ENCODE data around the gene TMEM222.
"Not testable (repeated sequence)": the region's sequence is repeated elsewhere in the genome, so short reads cannot be mapped to it uniquely, and the experiment has no call there.

Gene TMEM222

GRCh38 chr1:27377760-27378495 lies 56.0 kb downstream of the TMEM222 start:
- Mint-ChIP-seq H3K4me1 (ENCODE audit: low read depth) (no peaks in the 10 kb centered on the region), H3K27ac (no peak overlapping the region), H3K4me3 (no peak overlapping the region)

GRCh38 chr1:27379564-27380122 lies 57.7 kb downstream of the TMEM222 start:
- Mint-ChIP-seq H3K27me3 (ENCODE audit: low read depth) (peaks cover 8% of the 10 kb centered on the region), H3K36me3 (ENCODE audit: low read depth) (no peaks in the 10 kb centered on the region), H3K9me3 (no peaks in the 10 kb centered on the region), H3K4me1 (ENCODE audit: low read depth) (no peaks in the 10 kb centered on the region), H3K27ac (no peak overlapping the region), H3K4me3 (no peak overlapping the region)
- no peak for DNase-seq (ENCODE audit: low spot score)

More at GRCh38 chr1:27377760-27378495, 56.0 kb downstream of the TMEM222 start:
- no peaks in the 10 kb centered on the region for H3K9me3 Mint-ChIP-seq
- H3K36me3 Mint-ChIP-seq (ENCODE audit: low read depth): no peaks in the 10 kb centered on the region
- H3K27me3 Mint-ChIP-seq (ENCODE audit: low read depth): peaks cover 8% of the 10 kb centered on the region
- no peak for DNase-seq (ENCODE audit: low spot score)

- H3K27me3 Mint-ChIP-seq (ENCODE audit: low read depth): peaks cover 8% of the 10 kb centered on the region
- H3K9me3 Mint-ChIP-seq: no peaks in the 10 kb centered on the region
- DNase-seq (ENCODE audit: low spot score): no peak
- H3K4me3 Mint-ChIP-seq: no peak overlapping the region
- no peaks in the 10 kb centered on the region for H3K36me3 Mint-ChIP-seq (ENCODE audit: low read depth)
- H3K27ac Mint-ChIP-seq: no peak overlapping the region
- H3K4me1 Mint-ChIP-seq (ENCODE audit: low read depth): no peaks in the 10 kb centered on the region
These were observed 58.3 kb downstream of the TMEM222 start for GRCh38 chr1:27380224-27380623.

GRCh38 chr1:27380766-27381733 lies 59.1 kb downstream of the TMEM222 start:
- Mint-ChIP-seq H3K27ac (no peak overlapping the region), H3K9me3 (no peaks in the 10 kb centered on the region), H3K36me3 (ENCODE audit: low read depth) (no peaks in the 10 kb centered on the region), H3K4me3 (no peak overlapping the region), H3K4me1 (ENCODE audit: low read depth) (no peaks in the 10 kb centered on the region), H3K27me3 (ENCODE audit: low read depth) (peaks cover 9% of the 10 kb centered on the region)
- no peak for DNase-seq (ENCODE audit: low spot score)

- no peaks in the 10 kb centered on the region for H3K9me3 Mint-ChIP-seq
- DNase-seq (ENCODE audit: low spot score): no peak
- no peaks in the 10 kb centered on the region for H3K36me3 Mint-ChIP-seq (ENCODE audit: low read depth)
- H3K27me3 Mint-ChIP-seq (ENCODE audit: low read depth): peaks cover 14% of the 10 kb centered on the region
- no peak overlapping the region for H3K4me3 Mint-ChIP-seq
- H3K4me1 Mint-ChIP-seq (ENCODE audit: low read depth): no peaks in the 10 kb centered on the region
- H3K27ac Mint-ChIP-seq: no peak overlapping the region
These were observed 60.2 kb downstream of the TMEM222 start for GRCh38 chr1:27381969-27382762.

GRCh38 chr1:27383039-27383605 lies 61.2 kb downstream of the TMEM222 start, which contains the start of gene CD164L2:
Gene CD164L2 (minus strand): TSS chr1:27383333. CDS start chr1:27383239, 94 bp downstream.
- H3K9me3 Mint-ChIP-seq: no peaks in the 10 kb centered on the region
- no peaks in the 10 kb centered on the region for H3K36me3 Mint-ChIP-seq (ENCODE audit: low read depth)
- no peak within 1 kb of the TSS for H3K27ac Mint-ChIP-seq
- peaks cover 14% of the 10 kb centered on the region for H3K27me3 Mint-ChIP-seq (ENCODE audit: low read depth)
- no peaks in the 10 kb centered on the region for H3K4me1 Mint-ChIP-seq (ENCODE audit: low read depth)
- no peak within 1 kb of the TSS for H3K4me3 Mint-ChIP-seq
- no peak for DNase-seq (ENCODE audit: low spot score)

- H3K4me1 Mint-ChIP-seq (ENCODE audit: low read depth): no peaks in the 10 kb centered on the region
These were observed 61.7 kb downstream of the TMEM222 start for GRCh38 chr1:27383661-27384060.

GRCh38 chr1:27384797-27385196 lies 62.8 kb downstream of the TMEM222 start:
- DNase-seq (ENCODE audit: low spot score); H3K9me3 Mint-ChIP-seq; H3K4me3 Mint-ChIP-seq; H3K27ac Mint-ChIP-seq; H3K36me3 Mint-ChIP-seq (ENCODE audit: low read depth); H3K4me1 Mint-ChIP-seq (ENCODE audit: low read depth): not testable (repeated sequence)
- H3K27me3 Mint-ChIP-seq (ENCODE audit: low read depth): peaks cover 17% of the 10 kb centered on the region

More at GRCh38 chr1:27383661-27384060, 61.7 kb downstream of the TMEM222 start:
- H3K27me3 Mint-ChIP-seq (ENCODE audit: low read depth): peaks cover 17% of the 10 kb centered on the region
- H3K27ac Mint-ChIP-seq: no peak overlapping the region
- H3K9me3 Mint-ChIP-seq: no peaks in the 10 kb centered on the region
- no peaks in the 10 kb centered on the region for H3K36me3 Mint-ChIP-seq (ENCODE audit: low read depth)
- no peak overlapping the region for H3K4me3 Mint-ChIP-seq
- no peak for DNase-seq (ENCODE audit: low spot score)

Measured in T-helper 2 cell treated with Interferon-gamma antibody and Interleukin-4, amounts not matched to agents 5 μg/mL and 100 μg/mL, for 36 hours (primary cell).